HG03439 (cell line): ENCODE results near the gene FBXL13.
"Not testable (repeated sequence)": the region's sequence is repeated elsewhere in the genome, so short reads cannot be mapped to it uniquely, and the experiment has no call there.

Experiments
- ATAC-seq: cut with Tn5 transposase; IDR thresholded peaks from one replicate; pipeline ENCODE4 v1.9.1; 2021; ENCODE audit warnings: mild to moderate bottlenecking, moderate library complexity; ENCODE audit not compliant: unreplicated experiment

The FBXL13 gene

GRCh38 chr7:102788770-102789169, 285.8 kb downstream of the FBXL13 start:
- not testable (repeated sequence) for ATAC-seq

- ATAC-seq, result not testable (repeated sequence)
Observed at GRCh38 chr7:102780926-102781325, 293.7 kb downstream of the FBXL13 start.

GRCh38 chr7:102778663-102779062, 295.9 kb downstream of the FBXL13 start:
- ATAC-seq, result not testable (repeated sequence)

- not testable (repeated sequence) for ATAC-seq
Observed at GRCh38 chr7:102776217-102776616, 298.4 kb downstream of the FBXL13 start.

GRCh38 chr7:102770467-102770866, 304.1 kb downstream of the FBXL13 start:
- not testable (repeated sequence) for ATAC-seq

- not testable (repeated sequence) for ATAC-seq
Observed at GRCh38 chr7:102769657-102770192, 304.9 kb downstream of the FBXL13 start.

GRCh38 chr7:102763295-102763905, 311.2 kb downstream of the FBXL13 start:
- ATAC-seq, result not testable (repeated sequence)
